ENCODE results near the gene FGF7.

The FGF7 gene

GRCh38 chr15:49435174-49435573 is 12.1 kb downstream of the FGF7 start:
- Histone ChIP-seq H3K36me3 (no peaks in the 10 kb centered on the region), H3K4me1 (no peaks in the 10 kb centered on the region), H3K4me3 (ENCODE audit: low read depth, low read length) (no peak overlapping the region), H3K27me3 (no peaks in the 10 kb centered on the region), H3K9me3 (no peaks in the 10 kb centered on the region)
- TF ChIP-seq, protein P1, sequence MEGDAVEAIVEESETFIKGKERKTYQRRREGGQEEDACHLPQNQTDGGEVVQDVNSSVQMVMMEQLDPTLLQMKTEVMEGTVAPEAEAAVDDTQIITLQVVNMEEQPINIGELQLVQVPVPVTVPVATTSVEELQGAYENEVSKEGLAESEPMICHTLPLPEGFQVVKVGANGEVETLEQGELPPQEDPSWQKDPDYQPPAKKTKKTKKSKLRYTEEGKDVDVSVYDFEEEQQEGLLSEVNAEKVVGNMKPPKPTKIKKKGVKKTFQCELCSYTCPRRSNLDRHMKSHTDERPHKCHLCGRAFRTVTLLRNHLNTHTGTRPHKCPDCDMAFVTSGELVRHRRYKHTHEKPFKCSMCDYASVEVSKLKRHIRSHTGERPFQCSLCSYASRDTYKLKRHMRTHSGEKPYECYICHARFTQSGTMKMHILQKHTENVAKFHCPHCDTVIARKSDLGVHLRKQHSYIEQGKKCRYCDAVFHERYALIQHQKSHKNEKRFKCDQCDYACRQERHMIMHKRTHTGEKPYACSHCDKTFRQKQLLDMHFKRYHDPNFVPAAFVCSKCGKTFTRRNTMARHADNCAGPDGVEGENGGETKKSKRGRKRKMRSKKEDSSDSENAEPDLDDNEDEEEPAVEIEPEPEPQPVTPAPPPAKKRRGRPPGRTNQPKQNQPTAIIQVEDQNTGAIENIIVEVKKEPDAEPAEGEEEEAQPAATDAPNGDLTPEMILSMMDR (IDR thresholded peaks at IDR 0.05; ENCODE audit: low read depth, low read length), result no peak
- no peak for DNase-seq

- Histone ChIP-seq H3K9me3 (no peaks in the 10 kb centered on the region), H3K36me3 (no peaks in the 10 kb centered on the region), H3K4me3 (ENCODE audit: low read depth, low read length) (no peak overlapping the region), H3K27me3 (no peaks in the 10 kb centered on the region), H3K4me1 (no peaks in the 10 kb centered on the region)
- TF ChIP-seq, protein P1 (IDR thresholded peaks at IDR 0.05; ENCODE audit: low read depth, low read length), result no peak
- no peak for DNase-seq
Observed at GRCh38 chr15:49436751-49437150, 13.7 kb downstream of the FGF7 start.

DNA sequence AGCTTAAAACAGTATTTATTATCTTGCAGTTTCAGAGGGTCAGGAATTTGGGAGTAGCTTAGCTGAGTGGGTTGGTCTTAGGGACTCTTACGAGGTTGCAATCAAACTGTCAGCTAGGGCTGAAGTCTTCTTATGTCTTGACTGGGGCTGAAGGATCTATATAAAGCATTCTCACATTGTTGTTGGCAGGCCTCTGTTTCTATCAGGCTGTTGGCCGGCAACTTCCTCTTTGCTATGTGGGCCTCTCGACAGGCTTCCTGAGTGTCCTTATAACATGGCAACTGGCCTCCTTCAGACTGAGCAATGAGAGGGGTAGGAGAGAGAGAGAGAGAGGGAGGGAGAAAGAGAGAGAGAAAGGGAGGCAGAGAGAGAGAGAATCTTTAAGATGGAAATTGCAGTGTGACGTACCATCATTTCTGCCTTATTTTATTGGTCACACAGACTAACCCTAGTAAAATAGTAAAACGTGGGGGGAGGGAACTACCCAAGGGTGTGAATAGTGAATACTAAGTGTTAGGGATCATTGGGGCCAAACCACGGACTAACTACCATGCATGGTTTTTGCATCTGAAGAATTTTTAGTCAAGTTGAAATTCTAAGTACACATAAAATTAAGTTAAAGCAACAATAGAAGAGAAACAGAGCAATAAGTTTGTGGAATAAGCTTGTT is 16.1 kb downstream of the FGF7 start:
- DNase-seq, result no peak
- no peaks in the 10 kb centered on the region for H3K36me3 ChIP-seq
- H3K4me1 ChIP-seq, result no peaks in the 10 kb centered on the region
- no peaks in the 10 kb centered on the region for H3K27me3 ChIP-seq
- no peaks in the 10 kb centered on the region for H3K9me3 ChIP-seq
- no peak overlapping the region for H3K4me3 ChIP-seq (ENCODE audit: low read depth, low read length)
- TF ChIP-seq, protein P1 (IDR thresholded peaks at IDR 0.05; ENCODE audit: low read depth, low read length), result no peak

- TF ChIP-seq, protein P1 (IDR thresholded peaks at IDR 0.05; ENCODE audit: low read depth, low read length), result no peak
- Histone ChIP-seq H3K9me3 (no peaks in the 10 kb centered on the region), H3K27me3 (no peaks in the 10 kb centered on the region; the same call in 1 of the 2 replicates), H3K36me3 (no peaks in the 10 kb centered on the region), H3K4me3 (ENCODE audit: low read depth, low read length) (no peak overlapping the region), H3K4me1 (no peaks in the 10 kb centered on the region)
- DNase-seq, result no peak
Observed at GRCh38 chr15:49439678-49440395, 16.8 kb downstream of the FGF7 start.

DNA sequence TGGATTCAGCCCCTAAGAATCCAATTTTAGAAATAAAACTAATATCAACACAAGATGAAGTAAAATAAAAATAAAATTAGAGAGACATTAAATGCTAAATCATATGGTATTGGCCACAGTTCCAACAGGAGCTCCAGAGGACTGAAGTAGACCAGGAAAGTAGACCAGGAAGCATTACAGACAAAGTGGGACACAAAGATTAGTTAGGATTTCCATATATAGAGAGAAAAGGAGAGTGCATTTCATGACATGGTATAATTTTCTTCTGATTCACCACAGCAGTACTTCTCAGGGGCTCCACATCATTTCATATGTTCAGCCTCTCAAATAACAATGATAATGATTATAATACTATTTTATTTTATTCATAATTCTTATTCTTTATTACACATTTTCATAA is 18.3 kb downstream of the FGF7 start:
- DNase-seq, result no peak
- Histone ChIP-seq H3K9me3 (no peaks in the 10 kb centered on the region), H3K4me3 (ENCODE audit: low read depth, low read length) (no peak overlapping the region), H3K36me3 (no peaks in the 10 kb centered on the region), H3K27me3 (no peaks in the 10 kb centered on the region; the same call in 1 of the 2 replicates), H3K4me1 (no peaks in the 10 kb centered on the region)
- TF ChIP-seq, protein P1 (IDR thresholded peaks at IDR 0.05; ENCODE audit: low read depth, low read length), result no peak

DNA sequence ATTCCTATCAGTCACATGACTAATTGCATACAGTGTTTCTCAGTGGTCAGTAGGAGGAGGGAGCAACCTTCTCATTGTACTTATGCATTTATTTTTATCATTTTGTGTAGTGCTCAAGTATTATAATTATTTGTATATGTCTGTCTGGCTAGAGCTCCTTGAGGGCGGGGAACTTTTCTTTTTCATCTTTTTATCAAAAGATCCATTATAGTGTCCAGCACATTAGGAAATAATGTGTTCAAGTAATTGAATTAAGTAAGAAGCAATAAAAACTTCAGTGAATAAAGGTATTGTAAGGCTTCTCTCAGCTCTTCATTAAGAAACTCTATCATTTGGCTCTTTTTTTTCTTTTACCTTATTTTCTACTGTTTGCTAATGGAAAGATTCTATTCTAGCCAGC is 18.8 kb downstream of the FGF7 start:
- TF ChIP-seq, protein P1 (IDR thresholded peaks at IDR 0.05; ENCODE audit: low read depth, low read length), result no peak
- H3K27me3 ChIP-seq, result peaks cover under 1% of the 10 kb centered on the region; the same call in 1 of the 2 replicates
- no peaks in the 10 kb centered on the region for H3K36me3 ChIP-seq
- H3K9me3 ChIP-seq, result no peaks in the 10 kb centered on the region
- H3K4me1 ChIP-seq, result no peaks in the 10 kb centered on the region
- no peak for DNase-seq
- no peak overlapping the region for H3K4me3 ChIP-seq (ENCODE audit: low read depth, low read length)

Measured in BE2C (cell line).